Breast epithelium (tissue), 3 donors: ENCODE data around the gene IMMP2L.

Experiments
- POLR2AphosphoS5 ChIP-seq, 3 donors: sonication (generic); formaldehyde crosslinking; IDR thresholded peaks; one replicate each; pipeline ENCODE4 v1.6.1; 2017; ENCODE audit warnings: antibody characterized with exemption in 3 of 3
- TF ChIP-seq, protein P1 (sequence below), 3 donors: fragments of 450-650 bp; IDR thresholded peaks; one replicate each; pipeline ENCODE4 v1.5.1; 2016 to 2017; ENCODE audit warnings: antibody characterized with exemption in 3 of 3, mild to moderate bottlenecking in 3 of 3, moderate library complexity in 3 of 3

DNA sequence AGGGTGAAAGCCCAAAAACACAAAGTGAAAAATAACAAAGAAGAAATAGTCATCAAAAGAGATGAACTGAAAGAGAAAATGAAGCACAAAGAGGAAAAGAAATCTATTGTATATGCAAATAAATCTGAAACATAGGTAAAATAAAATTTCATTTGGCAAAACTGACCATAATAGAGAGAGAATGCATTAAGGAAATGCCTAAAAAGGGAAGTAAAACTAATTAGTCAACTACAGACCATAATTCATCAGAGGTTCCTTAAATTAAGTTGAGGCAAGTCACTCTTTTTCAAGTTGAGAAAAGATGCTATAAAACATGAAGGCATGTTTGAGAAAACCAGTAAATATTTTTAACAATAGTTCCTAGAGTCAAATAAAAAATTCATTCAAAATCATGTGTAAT lies 238.1 kb downstream of the IMMP2L start:
- TF ChIP-seq, protein P1, sequence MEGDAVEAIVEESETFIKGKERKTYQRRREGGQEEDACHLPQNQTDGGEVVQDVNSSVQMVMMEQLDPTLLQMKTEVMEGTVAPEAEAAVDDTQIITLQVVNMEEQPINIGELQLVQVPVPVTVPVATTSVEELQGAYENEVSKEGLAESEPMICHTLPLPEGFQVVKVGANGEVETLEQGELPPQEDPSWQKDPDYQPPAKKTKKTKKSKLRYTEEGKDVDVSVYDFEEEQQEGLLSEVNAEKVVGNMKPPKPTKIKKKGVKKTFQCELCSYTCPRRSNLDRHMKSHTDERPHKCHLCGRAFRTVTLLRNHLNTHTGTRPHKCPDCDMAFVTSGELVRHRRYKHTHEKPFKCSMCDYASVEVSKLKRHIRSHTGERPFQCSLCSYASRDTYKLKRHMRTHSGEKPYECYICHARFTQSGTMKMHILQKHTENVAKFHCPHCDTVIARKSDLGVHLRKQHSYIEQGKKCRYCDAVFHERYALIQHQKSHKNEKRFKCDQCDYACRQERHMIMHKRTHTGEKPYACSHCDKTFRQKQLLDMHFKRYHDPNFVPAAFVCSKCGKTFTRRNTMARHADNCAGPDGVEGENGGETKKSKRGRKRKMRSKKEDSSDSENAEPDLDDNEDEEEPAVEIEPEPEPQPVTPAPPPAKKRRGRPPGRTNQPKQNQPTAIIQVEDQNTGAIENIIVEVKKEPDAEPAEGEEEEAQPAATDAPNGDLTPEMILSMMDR (IDR thresholded peaks at IDR 0.05) = no peak
- TF ChIP-seq POLR2AphosphoS5 (IDR thresholded peaks at IDR 0.05) = no peak
